ENCODE data around the gene ZNF555. TPM values are rescaled to one million over a fixed set of nuclear protein-coding genes. Genes with fewer than 3 reads are reported as not detected.

Gene ZNF555
- total and polyA plus RNA-seq, 9 of the 15 experiments (the other 6 are each of a cell fraction or from before 2014, with no cell fraction given): 2.0 to 6.7 (median 5.4) TPM

GRCh38 chr19:2840794-2841791 is at the start of gene ZNF555 (continued):
- no peak for TF ChIP-seq ZHX1 (conservative IDR thresholded peaks at IDR 0.05; ENCODE audit: low read length)
- peak; percentile 69 for TF ChIP-seq SUPT5H (IDR thresholded peaks at IDR 0.05)
- TF ChIP-seq CREB1 (IDR thresholded peaks at IDR 0.05): peak; percentile 41; the same call in 1 of the 2 replicates
- peak; percentile 84 for TF ChIP-seq CREB1 (CRISPR knock-in tag; IDR thresholded peaks at IDR 0.05)
- no peak for TF ChIP-seq TCFL5 (CRISPR knock-in tag; conservative IDR thresholded peaks at IDR 0.05)
- TF ChIP-seq POLR3A (IDR thresholded peaks at IDR 0.05; ENCODE audit: borderline replicate concordance, extremely low read depth, insufficient read depth, insufficient read length): no peak
- TF ChIP-seq TSC22D4 (tag; IDR thresholded peaks at IDR 0.05): no peak
- TF ChIP-seq TCF7 (IDR thresholded peaks at IDR 0.05; ENCODE audit: borderline replicate concordance): no peak
- no peak for TF ChIP-seq PURB (CRISPR knock-in tag; IDR thresholded peaks at IDR 0.05; ENCODE audit: low read depth)
- no peak for TF ChIP-seq EP300 (IDR thresholded peaks at IDR 0.05; ENCODE audit: low read length)
- TF ChIP-seq RAD21 (CRISPR knock-in tag; conservative IDR thresholded peaks at IDR 0.05 in 1 of 2, IDR thresholded peaks at IDR 0.05 in 1 of 2): no peak
- 0 out of 2 replicates have a peak, but pooled peaks have one; percentile 26 for TF ChIP-seq KHSRP (IDR thresholded peaks at IDR 0.05)
- no peak for TF ChIP-seq HINFP (tag; conservative IDR thresholded peaks at IDR 0.05; ENCODE audit: low read depth)
- no peak for TF ChIP-seq CLOCK (CRISPR knock-in tag; IDR thresholded peaks at IDR 0.05; ENCODE audit: borderline replicate concordance)
- peak; percentile 60 for TF ChIP-seq HCFC1 (IDR thresholded peaks at IDR 0.05; ENCODE audit: low read depth, low read length)
- no peak for TF ChIP-seq WHSC1 (IDR thresholded peaks at IDR 0.05; ENCODE audit: low read length)
- peak; percentile 35 for TF ChIP-seq BRD9 (IDR thresholded peaks at IDR 0.05; ENCODE audit: low read depth, partially characterized antibody)
- no peak for TF ChIP-seq ZNF24 (IDR thresholded peaks at IDR 0.05)
- TF ChIP-seq ZNF239 (CRISPR knock-in tag; IDR thresholded peaks at IDR 0.05): no peak
- no peak for TF ChIP-seq HIVEP1 (CRISPR knock-in tag; IDR thresholded peaks at IDR 0.05)
- TF ChIP-seq FOXP1 (CRISPR knock-in tag; IDR thresholded peaks at IDR 0.05): no peak
- peak; percentile 76 for TF ChIP-seq TBP (optimal IDR thresholded peaks at IDR 0.05; ENCODE audit: low read depth, low read length)

Measured in K562 (cell line).